Stimulated activated CD4-positive, alpha-beta T cell treated with anti-CD3 and anti-CD28 coated beads, Interleukin-12 subunit alpha, Interleukin-12 subunit beta, amount 100 ng/mL, for 24 hours (primary cell): ENCODE data around the gene PHF21A.
A peak's percentile ranks its signal among the peaks of the same experiment; 100 is the strongest.

Experiments used
- DNase-seq, 2 experiments: peaks; one replicate each; pipeline ENCODE4 v3.0.0-alpha.2; 2020; ENCODE audit warnings: low read depth in 2 of 2

Gene PHF21A

DNA sequence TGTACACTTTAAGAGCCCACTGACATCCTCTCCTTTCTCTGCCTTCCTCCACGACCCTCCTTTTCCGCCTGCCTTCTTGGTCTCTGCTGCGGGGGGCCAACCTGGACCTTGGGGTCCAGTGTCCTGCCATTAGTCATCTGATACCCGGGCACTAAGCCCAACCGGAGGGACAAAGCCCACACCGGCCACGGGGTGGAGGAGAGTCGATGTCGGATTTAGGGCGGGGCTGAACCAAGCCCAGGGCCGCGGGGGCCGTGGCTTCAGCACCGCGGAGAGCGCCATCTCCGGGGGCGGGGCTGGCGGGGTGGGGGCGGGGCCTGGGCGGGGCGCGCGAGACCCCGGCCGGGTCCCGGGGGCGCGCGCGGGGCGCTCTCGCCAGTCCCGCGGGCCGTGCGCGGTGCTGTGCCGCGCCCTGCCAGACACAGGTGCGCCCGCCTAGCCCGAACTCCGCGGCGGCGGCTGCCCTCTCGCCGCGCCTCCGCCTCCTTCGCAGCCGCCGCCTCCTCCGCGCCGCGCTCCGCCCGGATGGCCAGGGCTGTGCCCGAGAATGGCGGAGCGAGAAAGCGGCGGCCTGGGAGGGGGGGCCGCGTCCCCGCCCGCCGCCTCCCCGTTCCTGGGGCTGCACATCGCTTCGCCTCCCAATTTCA is 235.9 kb downstream of the PHF21A start, which contains the start of gene MAPK8IP1:
Gene MAPK8IP1 (plus strand): TSS at position 378 of the 647 bp plus-strand sequence. CDS start 170 bp downstream, at position 548.
- DNase-seq: peak; percentile 11 to 24

DNA sequence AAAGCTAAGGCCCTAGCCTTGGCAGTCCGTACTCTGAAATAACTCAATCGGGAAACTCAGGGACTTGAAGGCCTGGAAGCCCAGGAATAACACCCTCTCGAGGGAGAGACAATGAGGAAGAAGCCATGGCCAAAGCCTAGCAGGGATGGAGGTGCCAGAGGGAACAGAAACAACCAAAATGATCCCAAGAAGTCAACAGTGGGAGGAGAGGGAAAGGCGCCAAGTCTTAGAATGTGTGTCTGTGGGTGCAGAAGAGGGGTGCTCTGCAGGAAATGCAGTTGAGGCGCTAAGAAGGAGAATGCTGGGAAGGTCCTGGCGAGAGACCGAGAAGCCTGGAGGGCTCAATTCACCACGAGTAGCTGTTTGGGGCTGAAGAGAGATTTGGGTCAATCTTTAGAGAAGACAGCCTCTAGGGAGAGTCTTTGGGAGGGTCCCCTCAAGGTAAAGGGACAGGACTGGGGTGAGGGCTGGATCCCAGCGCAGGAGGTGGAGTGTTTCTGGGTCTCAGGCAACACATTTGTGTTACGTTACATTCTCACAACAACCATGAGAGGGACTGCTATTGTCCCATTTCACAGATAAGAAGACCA is 236.6 kb downstream of the PHF21A start:
- DNase-seq: no peak
